ENCODE results near the gene GRK5. TPM values are rescaled to one million over a fixed set of nuclear protein-coding genes. Genes with fewer than 3 reads are reported as not detected.

The GRK5 gene
- total RNA-seq, 1 experiment from 2014 or later = 58.2 TPM

DNA sequence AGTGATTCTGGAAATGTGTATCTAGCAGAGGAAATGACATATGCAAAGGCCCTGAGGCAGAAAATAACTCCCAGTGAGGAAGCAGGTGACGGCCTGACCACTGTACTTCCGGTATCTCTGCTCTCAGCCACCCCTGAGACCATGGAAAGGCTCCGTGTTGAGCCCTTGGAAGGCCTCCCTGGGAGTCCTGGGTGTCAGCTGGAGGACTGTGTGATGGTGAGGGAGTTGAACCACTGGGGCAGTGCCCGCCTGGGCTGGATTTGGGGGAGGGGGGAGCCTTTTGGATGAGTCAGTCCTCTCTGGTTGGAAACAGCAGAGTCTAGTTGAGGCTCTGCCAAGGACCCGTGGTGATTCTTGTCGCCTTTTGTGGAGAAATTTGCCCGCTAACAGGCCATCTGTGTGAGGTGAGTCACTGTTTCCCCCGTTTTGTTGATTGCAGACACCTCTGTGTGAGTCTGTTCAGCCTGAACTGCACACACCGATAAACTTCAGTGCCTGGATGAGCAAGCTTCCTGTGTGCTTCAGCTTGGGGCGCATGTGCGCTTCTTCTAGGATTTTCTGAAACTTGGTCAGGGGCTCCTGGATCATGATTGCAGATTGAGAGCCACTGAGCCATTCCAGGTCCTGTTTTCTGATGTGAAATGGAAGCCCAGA lies 98.6 kb downstream of the GRK5 start:
- intact Hi-C loops (cut with micrococcal nuclease; ENCODE audit: unreplicated experiment) = no loop called here
- ChIA-PET CTCF (no interaction called here), POLR2A (ENCODE audit: low non-redundant PET) (no interaction called here)
- H3K36me3 ChIP-seq (ENCODE audit: insufficient read depth, low read length, poor library complexity, severe bottlenecking) = no peaks in the 10 kb centered on the region
- H3K4me3 ChIP-seq (ENCODE audit: low read depth, low read length, poor library complexity, severe bottlenecking) = no peak overlapping the region
- H3K27ac ChIP-seq (ENCODE audit: low read depth, low read length, poor library complexity, severe bottlenecking) = peak overlapping the region; percentile 63
- DNase-seq (ENCODE audit: low spot score) = peak; percentile 90
- no peaks in the 10 kb centered on the region for H3K27me3 ChIP-seq (replicated peaks; ENCODE audit: insufficient read depth, low read depth, low read length, poor library complexity)
- BruUV-seq (replicated peaks) = no TSS peak
- peaks cover 8% of the 10 kb centered on the region for H3K4me1 ChIP-seq (ENCODE audit: insufficient read depth, low read length, poor library complexity, severe bottlenecking)
- TF ChIP-seq EZH2 (IDR thresholded peaks at IDR 0.05; ENCODE audit: borderline replicate concordance, low read depth, low read length, poor library complexity, severe bottlenecking) = no peak
- TF ChIP-seq, protein P1, sequence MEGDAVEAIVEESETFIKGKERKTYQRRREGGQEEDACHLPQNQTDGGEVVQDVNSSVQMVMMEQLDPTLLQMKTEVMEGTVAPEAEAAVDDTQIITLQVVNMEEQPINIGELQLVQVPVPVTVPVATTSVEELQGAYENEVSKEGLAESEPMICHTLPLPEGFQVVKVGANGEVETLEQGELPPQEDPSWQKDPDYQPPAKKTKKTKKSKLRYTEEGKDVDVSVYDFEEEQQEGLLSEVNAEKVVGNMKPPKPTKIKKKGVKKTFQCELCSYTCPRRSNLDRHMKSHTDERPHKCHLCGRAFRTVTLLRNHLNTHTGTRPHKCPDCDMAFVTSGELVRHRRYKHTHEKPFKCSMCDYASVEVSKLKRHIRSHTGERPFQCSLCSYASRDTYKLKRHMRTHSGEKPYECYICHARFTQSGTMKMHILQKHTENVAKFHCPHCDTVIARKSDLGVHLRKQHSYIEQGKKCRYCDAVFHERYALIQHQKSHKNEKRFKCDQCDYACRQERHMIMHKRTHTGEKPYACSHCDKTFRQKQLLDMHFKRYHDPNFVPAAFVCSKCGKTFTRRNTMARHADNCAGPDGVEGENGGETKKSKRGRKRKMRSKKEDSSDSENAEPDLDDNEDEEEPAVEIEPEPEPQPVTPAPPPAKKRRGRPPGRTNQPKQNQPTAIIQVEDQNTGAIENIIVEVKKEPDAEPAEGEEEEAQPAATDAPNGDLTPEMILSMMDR (conservative IDR thresholded peaks at IDR 0.05; ENCODE audit: low read depth, low read length) = no peak
- H3K9me3 ChIP-seq (ENCODE audit: low read depth, low read length, poor library complexity, severe bottlenecking) = no peaks in the 10 kb centered on the region

DNA sequence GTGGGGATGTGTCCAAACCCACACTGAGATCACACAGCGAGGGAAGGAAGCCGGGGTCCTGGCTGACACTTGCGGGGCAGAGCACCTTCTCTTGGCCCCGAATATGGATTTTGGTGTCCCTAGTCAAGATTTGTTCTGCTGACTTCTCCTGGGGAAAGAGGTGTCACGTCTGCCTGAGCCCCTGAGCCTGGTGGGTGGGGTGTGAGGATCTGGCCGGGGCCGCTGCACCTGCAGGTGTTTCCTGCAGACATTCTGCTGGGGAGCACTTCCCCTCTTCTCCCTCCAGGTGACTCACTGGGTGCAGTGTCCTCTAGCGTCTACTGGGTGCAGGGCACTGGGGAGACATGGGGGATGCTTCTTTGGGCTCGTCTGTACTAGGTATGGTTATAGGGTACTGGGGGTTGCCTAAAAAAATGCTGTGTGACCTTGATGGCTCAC lies 99.2 kb downstream of the GRK5 start:
- ChIA-PET POLR2A (ENCODE audit: low non-redundant PET) (no interaction called here), CTCF (no interaction called here)
- no peaks in the 10 kb centered on the region for H3K27me3 ChIP-seq (replicated peaks; ENCODE audit: insufficient read depth, low read depth, low read length, poor library complexity)
- TSS peak; percentile 33 for BruUV-seq (replicated peaks)
- intact Hi-C loops (cut with micrococcal nuclease; ENCODE audit: unreplicated experiment) = no loop called here
- TF ChIP-seq EZH2 (IDR thresholded peaks at IDR 0.05; ENCODE audit: borderline replicate concordance, low read depth, low read length, poor library complexity, severe bottlenecking) = no peak
- TF ChIP-seq, protein P1 (conservative IDR thresholded peaks at IDR 0.05; ENCODE audit: low read depth, low read length) = no peak
- no peak for DNase-seq (ENCODE audit: low spot score)
- H3K27ac ChIP-seq (ENCODE audit: low read depth, low read length, poor library complexity, severe bottlenecking) = peak overlapping the region; percentile 63
- no peaks in the 10 kb centered on the region for H3K36me3 ChIP-seq (ENCODE audit: insufficient read depth, low read length, poor library complexity, severe bottlenecking)
- peaks cover 8% of the 10 kb centered on the region for H3K4me1 ChIP-seq (ENCODE audit: insufficient read depth, low read length, poor library complexity, severe bottlenecking)
- no peak overlapping the region for H3K4me3 ChIP-seq (ENCODE audit: low read depth, low read length, poor library complexity, severe bottlenecking)
- no peaks in the 10 kb centered on the region for H3K9me3 ChIP-seq (ENCODE audit: low read depth, low read length, poor library complexity, severe bottlenecking)

DNA sequence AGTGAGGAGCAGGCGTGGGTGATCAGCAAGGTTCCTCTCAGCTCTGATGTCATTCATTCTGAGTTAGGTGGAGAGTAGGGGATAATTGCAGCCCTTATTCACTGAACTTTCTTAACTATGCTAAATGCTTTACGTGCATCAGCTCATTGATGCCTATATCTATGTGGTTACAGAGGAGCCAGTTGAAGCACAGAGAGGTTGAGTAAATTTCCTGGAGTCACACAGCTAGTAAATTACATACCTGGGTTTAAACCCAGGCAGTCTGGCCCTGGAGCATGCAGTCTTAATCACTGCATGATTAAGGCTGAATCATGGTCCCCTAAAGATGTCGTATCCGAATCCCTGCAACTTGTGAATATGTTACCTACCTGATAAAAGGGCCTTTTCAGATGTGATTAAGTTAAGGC lies 99.6 kb downstream of the GRK5 start:
- DNase-seq (ENCODE audit: low spot score) = no peak
- intact Hi-C loops (cut with micrococcal nuclease; ENCODE audit: unreplicated experiment) = no loop called here
- ChIA-PET CTCF (no interaction called here), POLR2A (ENCODE audit: low non-redundant PET) (no interaction called here)
- no peaks in the 10 kb centered on the region for H3K36me3 ChIP-seq (ENCODE audit: insufficient read depth, low read length, poor library complexity, severe bottlenecking)
- H3K4me1 ChIP-seq (ENCODE audit: insufficient read depth, low read length, poor library complexity, severe bottlenecking) = peaks cover 8% of the 10 kb centered on the region
- no peaks in the 10 kb centered on the region for H3K9me3 ChIP-seq (ENCODE audit: low read depth, low read length, poor library complexity, severe bottlenecking)
- H3K4me3 ChIP-seq (ENCODE audit: low read depth, low read length, poor library complexity, severe bottlenecking) = no peak overlapping the region
- no peak overlapping the region for H3K27ac ChIP-seq (ENCODE audit: low read depth, low read length, poor library complexity, severe bottlenecking)
- H3K27me3 ChIP-seq (replicated peaks; ENCODE audit: insufficient read depth, low read depth, low read length, poor library complexity) = no peaks in the 10 kb centered on the region
- BruUV-seq (replicated peaks) = no TSS peak
- no peak for TF ChIP-seq EZH2 (IDR thresholded peaks at IDR 0.05; ENCODE audit: borderline replicate concordance, low read depth, low read length, poor library complexity, severe bottlenecking)
- TF ChIP-seq, protein P1 (conservative IDR thresholded peaks at IDR 0.05; ENCODE audit: low read depth, low read length) = no peak
